HUES6 (cell line): Measurements from ENCODE around the gene ARFGAP3.

Experiments used
- H3K27ac ChIP-seq: 2 replicates; pipeline ENCODE4 v1.7.0; 2013; ENCODE audit warnings: low read depth, mild to moderate bottlenecking, low read length, inconsistent platforms
- H3K27me3 ChIP-seq: 2 replicates; pipeline ENCODE4 v1.6.1; 2013; ENCODE audit warnings: low read length; ENCODE audit not compliant: control insufficient read depth, insufficient read depth
- H3K36me3 ChIP-seq: 2 replicates; pipeline ENCODE4 v1.6.1; 2013; ENCODE audit warnings: low read length; ENCODE audit not compliant: control insufficient read depth, insufficient read depth
- H3K4me1 ChIP-seq: 2 replicates; pipeline ENCODE4 v1.6.1; 2013; ENCODE audit warnings: low read length; ENCODE audit not compliant: control insufficient read depth, insufficient read depth
- H3K4me3 ChIP-seq: 2 replicates; pipeline ENCODE4 v1.5.1; 2013; ENCODE audit warnings: low read depth, low read length
- H3K9ac ChIP-seq: one replicate; pipeline ENCODE4 v1.6.1; 2013; ENCODE audit warnings: mild to moderate bottlenecking, low read length
- H3K9me3 ChIP-seq: 2 replicates; pipeline ENCODE4 v1.6.1; 2013; ENCODE audit warnings: low read depth, low read length; ENCODE audit not compliant: control insufficient read depth, insufficient read depth

Gene ARFGAP3

GRCh38 chr22:42874010-42874409 is 16.9 kb upstream of the ARFGAP3 start:
- no peaks in the 10 kb centered on the region for H3K9me3 ChIP-seq
- no peak overlapping the region for H3K27ac ChIP-seq
- no peaks in the 10 kb centered on the region for H3K27me3 ChIP-seq
- peaks cover 81% of the 10 kb centered on the region for H3K36me3 ChIP-seq
- H3K4me3 ChIP-seq = no peak overlapping the region
- H3K9ac ChIP-seq = no peak overlapping the region
- no peaks in the 10 kb centered on the region for H3K4me1 ChIP-seq

- no peak overlapping the region for H3K27ac ChIP-seq
- no peak overlapping the region for H3K9ac ChIP-seq
- no peaks in the 10 kb centered on the region for H3K4me1 ChIP-seq
- no peaks in the 10 kb centered on the region for H3K27me3 ChIP-seq
- peaks cover 75% of the 10 kb centered on the region for H3K36me3 ChIP-seq
- no peak overlapping the region for H3K4me3 ChIP-seq
- H3K9me3 ChIP-seq = no peaks in the 10 kb centered on the region
Measured at GRCh38 chr22:42873356-42873755, 16.3 kb upstream of the ARFGAP3 start.

GRCh38 chr22:42872821-42873220 is 15.7 kb upstream of the ARFGAP3 start:
- Histone ChIP-seq H3K36me3 (peaks cover 69% of the 10 kb centered on the region), H3K4me3 (no peak overlapping the region), H3K27ac (no peak overlapping the region), H3K9me3 (no peaks in the 10 kb centered on the region), H3K4me1 (0 out of 2 replicates have a peak, but pooled peaks cover 1% of the 10 kb centered on the region), H3K27me3 (no peaks in the 10 kb centered on the region), H3K9ac (no peak overlapping the region)

- H3K4me1 ChIP-seq = 0 out of 2 replicates have a peak, but pooled peaks cover 2% of the 10 kb centered on the region
- no peak overlapping the region for H3K27ac ChIP-seq
- no peaks in the 10 kb centered on the region for H3K9me3 ChIP-seq
- H3K36me3 ChIP-seq = peaks cover 55% of the 10 kb centered on the region
- H3K9ac ChIP-seq = no peak overlapping the region
- H3K27me3 ChIP-seq = no peaks in the 10 kb centered on the region
- no peak overlapping the region for H3K4me3 ChIP-seq
Measured at GRCh38 chr22:42871146-42872050, 14.3 kb upstream of the ARFGAP3 start.

GRCh38 chr22:42869888-42870480 is 12.9 kb upstream of the ARFGAP3 start:
- Histone ChIP-seq H3K36me3 (peaks cover 42% of the 10 kb centered on the region), H3K9me3 (no peaks in the 10 kb centered on the region), H3K4me3 (no peak overlapping the region), H3K4me1 (0 out of 2 replicates have a peak, but pooled peaks cover 2% of the 10 kb centered on the region), H3K27me3 (no peaks in the 10 kb centered on the region), H3K27ac (no peak overlapping the region), H3K9ac (no peak overlapping the region)

- Histone ChIP-seq H3K27ac (no peak overlapping the region), H3K9ac (no peak overlapping the region), H3K36me3 (peaks cover 40% of the 10 kb centered on the region), H3K9me3 (no peaks in the 10 kb centered on the region), H3K4me3 (no peak overlapping the region), H3K4me1 (0 out of 2 replicates have a peak, but pooled peaks cover 2% of the 10 kb centered on the region), H3K27me3 (no peaks in the 10 kb centered on the region)
Measured at GRCh38 chr22:42869463-42869862, 12.4 kb upstream of the ARFGAP3 start.

GRCh38 chr22:42868751-42869251 is 11.7 kb upstream of the ARFGAP3 start:
- H3K4me3 ChIP-seq = no peak overlapping the region
- H3K27me3 ChIP-seq = no peaks in the 10 kb centered on the region
- H3K4me1 ChIP-seq = 0 out of 2 replicates have a peak, but pooled peaks cover 2% of the 10 kb centered on the region
- no peak overlapping the region for H3K27ac ChIP-seq
- no peak overlapping the region for H3K9ac ChIP-seq
- peaks cover 33% of the 10 kb centered on the region for H3K36me3 ChIP-seq
- H3K9me3 ChIP-seq = no peaks in the 10 kb centered on the region

- no peak overlapping the region for H3K9ac ChIP-seq
- no peak overlapping the region for H3K27ac ChIP-seq
- H3K4me1 ChIP-seq = 0 out of 2 replicates have a peak, but pooled peaks cover 2% of the 10 kb centered on the region
- H3K4me3 ChIP-seq = no peak overlapping the region
- peaks cover 6% of the 10 kb centered on the region for H3K36me3 ChIP-seq
- H3K9me3 ChIP-seq = no peaks in the 10 kb centered on the region
- no peaks in the 10 kb centered on the region for H3K27me3 ChIP-seq
Measured at GRCh38 chr22:42866100-42866499, 9.0 kb upstream of the ARFGAP3 start.

- H3K27ac ChIP-seq = no peak overlapping the region
- H3K27me3 ChIP-seq = no peaks in the 10 kb centered on the region
- no peaks in the 10 kb centered on the region for H3K9me3 ChIP-seq
- H3K9ac ChIP-seq = no peak overlapping the region
- peaks cover under 1% of the 10 kb centered on the region for H3K36me3 ChIP-seq
- H3K4me3 ChIP-seq = no peak overlapping the region
- 0 out of 2 replicates have a peak, but pooled peaks cover 2% of the 10 kb centered on the region for H3K4me1 ChIP-seq
Measured at GRCh38 chr22:42865536-42865935, 8.5 kb upstream of the ARFGAP3 start.

GRCh38 chr22:42863349-42863961 is 6.4 kb upstream of the ARFGAP3 start:
- H3K4me1 ChIP-seq = 0 out of 2 replicates have a peak, but pooled peaks cover 2% of the 10 kb centered on the region
- H3K4me3 ChIP-seq = no peak overlapping the region
- H3K9ac ChIP-seq = no peak overlapping the region
- H3K36me3 ChIP-seq = no peaks in the 10 kb centered on the region
- H3K27me3 ChIP-seq = peaks cover 4% of the 10 kb centered on the region
- H3K9me3 ChIP-seq = no peaks in the 10 kb centered on the region
- H3K27ac ChIP-seq = no peak overlapping the region
